ENCODE results near the gene RNASEH2B.

RNASEH2B gene

GRCh38 chr13:50928102-50928501, 18.5 kb downstream of the RNASEH2B start:
- H3K79me2 ChIP-seq (ENCODE audit: control insufficient read depth, low read length) = peaks cover 73% of the 10 kb centered on the region

GRCh38 chr13:50928659-50929462, 19.3 kb downstream of the RNASEH2B start:
- Histone ChIP-seq H3K4me3 (ENCODE audit: low read length) (no peak overlapping the region), H3F3A (ENCODE audit: control insufficient read depth, insufficient read depth) (no peaks in the 10 kb centered on the region), H3K4me2 (ENCODE audit: low read length) (no peak overlapping the region), H3K9me2 (replicated peaks; ENCODE audit: control insufficient read depth, low read length) (no peaks in the 10 kb centered on the region), H3K36me3 (ENCODE audit: control insufficient read depth, low read length) (peaks cover 86% of the 10 kb centered on the region), H3K27me3 (ENCODE audit: control insufficient read depth, low read length) (no peaks in the 10 kb centered on the region), H3K27ac (ENCODE audit: low read depth, low read length) (no peak overlapping the region), H3K4me1 (ENCODE audit: control insufficient read depth, low read length) (peaks cover 5% of the 10 kb centered on the region), H3K79me2 (ENCODE audit: control insufficient read depth, low read length) (peaks cover 65% of the 10 kb centered on the region), H4K20me1 (ENCODE audit: control insufficient read depth, insufficient read depth, low read depth, low read length) (no peaks in the 10 kb centered on the region), H3K9me3 (ENCODE audit: control insufficient read depth, insufficient read depth, low read length) (peaks cover 13% of the 10 kb centered on the region; the same call in 1 of the 2 replicates)
- no peak for TF ChIP-seq EZH2phosphoT487 (IDR thresholded peaks at IDR 0.05; ENCODE audit: borderline replicate concordance, low read length)
- no peak for TF ChIP-seq CTCF (IDR thresholded peaks at IDR 0.05; ENCODE audit: low read depth, low read length, poor library complexity, severe bottlenecking)

More at GRCh38 chr13:50928102-50928501, 18.5 kb downstream of the RNASEH2B start:
- Histone ChIP-seq H3K27ac (ENCODE audit: low read depth, low read length) (no peak overlapping the region), H3K4me1 (ENCODE audit: control insufficient read depth, low read length) (peaks cover 5% of the 10 kb centered on the region), H3F3A (ENCODE audit: control insufficient read depth, insufficient read depth) (no peaks in the 10 kb centered on the region), H3K36me3 (ENCODE audit: control insufficient read depth, low read length) (peaks cover 88% of the 10 kb centered on the region), H3K9me2 (replicated peaks; ENCODE audit: control insufficient read depth, low read length) (no peaks in the 10 kb centered on the region), H3K4me3 (ENCODE audit: low read length) (no peak overlapping the region), H3K27me3 (ENCODE audit: control insufficient read depth, low read length) (no peaks in the 10 kb centered on the region), H3K4me2 (ENCODE audit: low read length) (no peak overlapping the region), H3K9me3 (ENCODE audit: control insufficient read depth, insufficient read depth, low read length) (peaks cover 20% of the 10 kb centered on the region), H4K20me1 (ENCODE audit: control insufficient read depth, insufficient read depth, low read depth, low read length) (no peaks in the 10 kb centered on the region)
- no peak for TF ChIP-seq EZH2phosphoT487 (IDR thresholded peaks at IDR 0.05; ENCODE audit: borderline replicate concordance, low read length)
- TF ChIP-seq CTCF (IDR thresholded peaks at IDR 0.05; ENCODE audit: low read depth, low read length, poor library complexity, severe bottlenecking) = no peak

GRCh38 chr13:50932091-50932490, 22.5 kb downstream of the RNASEH2B start:
- H3K4me3 ChIP-seq (ENCODE audit: low read length) = no peak overlapping the region
- no peak overlapping the region for H3K27ac ChIP-seq (ENCODE audit: low read depth, low read length)
- no peak overlapping the region for H3K4me2 ChIP-seq (ENCODE audit: low read length)
- H3K4me1 ChIP-seq (ENCODE audit: control insufficient read depth, low read length) = peaks cover 2% of the 10 kb centered on the region
- peaks cover 35% of the 10 kb centered on the region for H3K79me2 ChIP-seq (ENCODE audit: control insufficient read depth, low read length)
- TF ChIP-seq EZH2phosphoT487 (IDR thresholded peaks at IDR 0.05; ENCODE audit: borderline replicate concordance, low read length) (no peak), CTCF (IDR thresholded peaks at IDR 0.05; ENCODE audit: low read depth, low read length, poor library complexity, severe bottlenecking) (no peak)
- H3K27me3 ChIP-seq (ENCODE audit: control insufficient read depth, low read length) = no peaks in the 10 kb centered on the region
- H4K20me1 ChIP-seq (ENCODE audit: control insufficient read depth, insufficient read depth, low read depth, low read length) = no peaks in the 10 kb centered on the region
- H3K9me3 ChIP-seq (ENCODE audit: control insufficient read depth, insufficient read depth, low read length) = no peaks in the 10 kb centered on the region
- H3K36me3 ChIP-seq (ENCODE audit: control insufficient read depth, low read length) = peaks cover 90% of the 10 kb centered on the region
- H3F3A ChIP-seq (ENCODE audit: control insufficient read depth, insufficient read depth) = no peaks in the 10 kb centered on the region
- H3K9me2 ChIP-seq (replicated peaks; ENCODE audit: control insufficient read depth, low read length) = no peaks in the 10 kb centered on the region
